Liver (tissue), 9 donors: ENCODE data around the gene MIER1. TPM values are rescaled to one million over a fixed set of nuclear protein-coding genes. Genes with fewer than 3 reads are reported as not detected.

ENCODE experiments used
- DNase-seq: peaks from one replicate; pipeline ENCODE4 v3.0.0-alpha.2; 2017; ENCODE audit warnings: low spot score
- H3K27ac ChIP-seq, 2 donors: one replicate each; pipeline ENCODE4 v1.7.0; 2013; ENCODE audit warnings: inconsistent platforms in 2 of 2, low read length in 2 of 2, control low read depth in 1 of 2, low read depth in 1 of 2, mild to moderate bottlenecking in 1 of 2
- H3K27me3 ChIP-seq, 4 donors: one replicate each; pipeline versions ENCODE4 v1.6.1 to v1.7.0; 2013; ENCODE audit warnings: low read length in 3 of 4, inconsistent platforms in 1 of 4, mild to moderate bottlenecking in 1 of 4, moderate library complexity in 1 of 4; ENCODE audit not compliant: control insufficient read depth in 4 of 4, insufficient read depth in 4 of 4
- H3K36me3 ChIP-seq, 4 donors: one replicate each; pipeline versions ENCODE4 v1.6.1 to v1.7.0; 2013; ENCODE audit warnings: low read length in 3 of 4, mild to moderate bottlenecking in 3 of 4, low read depth in 1 of 4, moderate library complexity in 1 of 4; ENCODE audit not compliant: control insufficient read depth in 4 of 4, insufficient read depth in 3 of 4
- H3K4me1 ChIP-seq, 4 donors: one replicate each; pipeline versions ENCODE4 v1.6.1 to v1.7.0; 2013; ENCODE audit warnings: low read length in 3 of 4, mild to moderate bottlenecking in 3 of 4, moderate library complexity in 1 of 4; ENCODE audit not compliant: control insufficient read depth in 4 of 4, insufficient read depth in 4 of 4
- H3K4me3 ChIP-seq, 3 donors: one replicate each; pipeline versions ENCODE4 v1.6.1 to v1.7.0; 2013; ENCODE audit warnings: low read length in 3 of 3, control low read depth in 1 of 3, low read depth in 1 of 3, mild to moderate bottlenecking in 1 of 3
- H3K9ac ChIP-seq, 2 donors: one replicate each; pipeline ENCODE4 v1.7.0; 2013; ENCODE audit warnings: low read length in 2 of 2, mild to moderate bottlenecking in 2 of 2, moderate library complexity in 2 of 2, control low read depth in 1 of 2, low read depth in 1 of 2
- H3K9me3 ChIP-seq, 4 donors: one replicate each; pipeline versions ENCODE4 v1.6.1 to v1.7.0; 2013; ENCODE audit warnings: low read length in 3 of 4; ENCODE audit not compliant: control insufficient read depth in 4 of 4
- FOXA1 ChIP-seq: IDR thresholded peaks from 2 replicates; pipeline ENCODE4 v1.6.1; 2016; ENCODE audit warnings: antibody characterized with exemption
- FOXA2 ChIP-seq: IDR thresholded peaks from 2 replicates; pipeline ENCODE4 v1.6.1; 2016; ENCODE audit warnings: antibody characterized with exemption
- HNF4A ChIP-seq, 2 donors: conservative IDR thresholded peaks; 2 replicates each; pipeline ENCODE4 v1.6.1; 2016; ENCODE audit warnings: antibody characterized with exemption in 2 of 2, mild to moderate bottlenecking in 2 of 2
- HNF4G ChIP-seq: IDR thresholded peaks from 2 replicates; pipeline ENCODE4 v1.6.1; 2016; ENCODE audit warnings: antibody characterized with exemption
- NR2F2 ChIP-seq: IDR thresholded peaks from 2 replicates; pipeline ENCODE4 v1.6.1; 2016; ENCODE audit warnings: antibody characterized with exemption
- RAD21 ChIP-seq, 2 donors: IDR thresholded peaks; 2 replicates each; pipeline ENCODE4 v1.6.1; 2016; ENCODE audit warnings: antibody characterized with exemption in 2 of 2, mild to moderate bottlenecking in 2 of 2
- REST ChIP-seq: IDR thresholded peaks from 2 replicates; pipeline ENCODE4 v1.6.1; 2016; ENCODE audit warnings: antibody characterized with exemption, mild to moderate bottlenecking
- SP1 ChIP-seq: IDR thresholded peaks from 2 replicates; pipeline ENCODE4 v1.6.1; 2018; ENCODE audit warnings: antibody characterized with exemption, mild to moderate bottlenecking
- YY1 ChIP-seq: IDR thresholded peaks from 2 replicates; pipeline ENCODE4 v1.6.1; 2016; ENCODE audit warnings: antibody characterized with exemption, mild to moderate bottlenecking
- WGBS: extraction: QIAGEN DNeasy Blood & Tissue Kit; methylation state at CpG from one replicate; pipeline ENCODE4 v1.1.7; 2013; 5-methylcytosine and 5-hydroxymethylcytosine counted together
- polyA plus RNA-seq, 2 donors: library from polyadenylated mRNA; stranded (reverse) in 1 of 2; unstranded in 1 of 2; fragments of 200-250 nt in 1 of 2; fragments of >200 nt in 1 of 2; fragmentation: Nextera tagmentation in 1 of 2; extraction: Ambion mirVana in 1 of 2; gene quantifications; one replicate each; pipeline versions ENCODE4 v1.2.1 to v1.2.3, GENCODE V29; 2013 to 2015
- total RNA-seq, 2 donors: library from RNA; depleted of rRNA; stranded (reverse); fragments of >200 nt; gene quantifications; one replicate each; pipeline ENCODE4 v1.2.3, GENCODE V29; 2014
- TF ChIP-seq, protein P1 (sequence below): fragments of 150-350 bp; IDR thresholded peaks from 2 replicates; pipeline ENCODE4 v1.5.1; 2017; ENCODE audit warnings: improper control_type of control experiment, low read depth, low read length; ENCODE audit not compliant: missing input control
- donor health status: healthy.
- donor health status: healthy.
- donor health status: healthy.
- donor health status: healthy.
- donor health status: healthy.

Gene MIER1
- total and polyA plus RNA-seq, 4 donors = 7.3 to 23.2 (median 16.6) TPM

DNA sequence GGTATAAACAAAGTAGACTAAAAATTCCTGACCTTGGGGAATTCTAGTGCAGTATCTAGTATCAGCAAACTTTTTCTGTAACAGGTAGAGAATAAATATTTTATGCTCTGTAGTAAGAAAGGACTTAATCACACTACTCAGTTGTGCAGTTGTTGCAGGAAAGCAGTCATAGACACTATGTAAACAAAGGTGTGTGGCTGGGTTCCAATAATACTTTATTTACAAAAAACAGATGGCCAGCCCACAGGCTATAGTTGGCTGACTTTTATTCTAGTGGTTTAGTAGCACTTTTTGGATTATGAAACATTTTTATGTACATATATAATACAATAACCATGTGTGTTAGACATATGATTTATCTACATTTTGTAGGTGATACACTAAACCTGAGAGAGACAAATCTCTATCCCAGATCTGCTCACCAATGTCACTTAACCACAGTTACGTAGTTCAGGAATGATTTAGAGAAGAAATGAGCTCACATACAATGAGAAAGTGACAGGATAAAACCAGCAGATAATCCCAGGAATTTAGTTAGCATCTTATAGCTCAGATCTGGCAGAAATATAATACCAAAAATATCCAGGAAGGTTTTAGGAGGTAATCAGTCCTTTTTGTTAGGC, 56.1 kb downstream of the MIER1 start:
- H3K9ac ChIP-seq = peak overlapping the region; percentile 49 to 75
- peak overlapping the region in 2 of 3 donors; percentile 26 to 34 for H3K4me3 ChIP-seq
- TF ChIP-seq RAD21 (IDR thresholded peaks at IDR 0.05) (peak in 1 of 2 donors; percentile 15), FOXA2 (peak; percentile 95), REST (no peak), SP1 (peak; percentile 16), HNF4A (conservative IDR thresholded peaks at IDR 0.05) (peak in 1 of 2 donors; percentile 7), FOXA1 (peak; percentile 87)
- TF ChIP-seq, protein P1, sequence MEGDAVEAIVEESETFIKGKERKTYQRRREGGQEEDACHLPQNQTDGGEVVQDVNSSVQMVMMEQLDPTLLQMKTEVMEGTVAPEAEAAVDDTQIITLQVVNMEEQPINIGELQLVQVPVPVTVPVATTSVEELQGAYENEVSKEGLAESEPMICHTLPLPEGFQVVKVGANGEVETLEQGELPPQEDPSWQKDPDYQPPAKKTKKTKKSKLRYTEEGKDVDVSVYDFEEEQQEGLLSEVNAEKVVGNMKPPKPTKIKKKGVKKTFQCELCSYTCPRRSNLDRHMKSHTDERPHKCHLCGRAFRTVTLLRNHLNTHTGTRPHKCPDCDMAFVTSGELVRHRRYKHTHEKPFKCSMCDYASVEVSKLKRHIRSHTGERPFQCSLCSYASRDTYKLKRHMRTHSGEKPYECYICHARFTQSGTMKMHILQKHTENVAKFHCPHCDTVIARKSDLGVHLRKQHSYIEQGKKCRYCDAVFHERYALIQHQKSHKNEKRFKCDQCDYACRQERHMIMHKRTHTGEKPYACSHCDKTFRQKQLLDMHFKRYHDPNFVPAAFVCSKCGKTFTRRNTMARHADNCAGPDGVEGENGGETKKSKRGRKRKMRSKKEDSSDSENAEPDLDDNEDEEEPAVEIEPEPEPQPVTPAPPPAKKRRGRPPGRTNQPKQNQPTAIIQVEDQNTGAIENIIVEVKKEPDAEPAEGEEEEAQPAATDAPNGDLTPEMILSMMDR = no peak
- H3K9me3 ChIP-seq = no peaks in the 10 kb centered on the region
- WGBS = 30% methylated on average over 1 of the region's 1 CpG
- H3K36me3 ChIP-seq = peaks cover 1 to 24% (median 13%) of the 10 kb centered on the region in 4 donors
- peaks cover 0 to 34% (median 16%) of the 10 kb centered on the region in 4 donors for H3K4me1 ChIP-seq
- peak overlapping the region; percentile 60 to 63 for H3K27ac ChIP-seq
- no peaks in the 10 kb centered on the region for H3K27me3 ChIP-seq
- DNase-seq = no peak

GRCh38 chr1:66981679-66982078, 56.9 kb downstream of the MIER1 start:
- H3K9me3 ChIP-seq = no peaks in the 10 kb centered on the region
- no peak for DNase-seq
- peak overlapping the region; percentile 25 to 34 (median 26) for H3K4me3 ChIP-seq
- H3K27me3 ChIP-seq = no peaks in the 10 kb centered on the region
- WGBS = 16% methylated on average over 4 of the region's 4 CpGs
- peak overlapping the region; percentile 60 to 63 for H3K27ac ChIP-seq
- H3K9ac ChIP-seq = peak overlapping the region; percentile 49 to 75
- no peak for TF ChIP-seq HNF4G
- TF ChIP-seq RAD21 (IDR thresholded peaks at IDR 0.05) = peak; percentile 16 to 41
- TF ChIP-seq, protein P1 = no peak
- TF ChIP-seq YY1 = peak; percentile 28
- TF ChIP-seq NR2F2 = no peak
- peaks cover 1 to 24% (median 9%) of the 10 kb centered on the region in 4 donors for H3K36me3 ChIP-seq
- H3K4me1 ChIP-seq = peaks cover 0 to 34% (median 16%) of the 10 kb centered on the region in 4 donors
